Prostate gland (tissue), 2 donors: ENCODE data around the gene MYO1D.

Experiments
- POLR2A ChIP-seq: fragments of 450-650 bp; IDR thresholded peaks from one replicate; pipeline ENCODE4 v1.6.1; 2016; ENCODE audit warnings: antibody characterized with exemption, mild to moderate bottlenecking
- POLR2AphosphoS5 ChIP-seq: sonication (generic); formaldehyde crosslinking; IDR thresholded peaks from one replicate; pipeline ENCODE4 v1.6.1; 2017; ENCODE audit warnings: antibody characterized with exemption
- TF ChIP-seq, protein P1 (sequence below), 4 experiments: fragments of 200-600 bp in 2 of 4; fragments of 450-650 bp in 2 of 4; sonication (generic) in 2 of 4; IDR thresholded peaks; 1 replicate in 3 of 4; 2 replicates in 1 of 4; pipeline ENCODE4 v1.5.1; 2016 to 2019; ENCODE audit warnings: antibody characterized with exemption in 4 of 4, mild to moderate bottlenecking in 2 of 4, moderate library complexity in 2 of 4

DNA sequence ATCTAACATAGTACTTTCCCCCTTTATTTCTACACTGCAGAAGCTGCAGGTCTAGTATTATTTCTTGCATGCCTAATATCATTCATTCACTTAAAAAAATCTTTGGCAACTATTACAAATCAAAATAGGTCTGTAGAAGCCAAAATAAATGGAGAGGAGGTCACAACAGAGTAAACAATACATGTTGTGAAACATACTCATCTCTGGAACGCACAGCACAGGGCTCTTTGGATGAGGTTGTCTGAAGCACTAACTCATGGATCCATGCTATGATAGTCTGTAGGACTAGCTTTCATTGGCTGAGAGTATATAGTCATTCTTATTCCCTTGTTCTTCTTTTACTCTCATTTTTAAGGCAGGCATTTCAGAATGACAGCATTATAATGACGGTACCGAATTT is 21.3 kb downstream of the MYO1D start:
- TF ChIP-seq, protein P1, sequence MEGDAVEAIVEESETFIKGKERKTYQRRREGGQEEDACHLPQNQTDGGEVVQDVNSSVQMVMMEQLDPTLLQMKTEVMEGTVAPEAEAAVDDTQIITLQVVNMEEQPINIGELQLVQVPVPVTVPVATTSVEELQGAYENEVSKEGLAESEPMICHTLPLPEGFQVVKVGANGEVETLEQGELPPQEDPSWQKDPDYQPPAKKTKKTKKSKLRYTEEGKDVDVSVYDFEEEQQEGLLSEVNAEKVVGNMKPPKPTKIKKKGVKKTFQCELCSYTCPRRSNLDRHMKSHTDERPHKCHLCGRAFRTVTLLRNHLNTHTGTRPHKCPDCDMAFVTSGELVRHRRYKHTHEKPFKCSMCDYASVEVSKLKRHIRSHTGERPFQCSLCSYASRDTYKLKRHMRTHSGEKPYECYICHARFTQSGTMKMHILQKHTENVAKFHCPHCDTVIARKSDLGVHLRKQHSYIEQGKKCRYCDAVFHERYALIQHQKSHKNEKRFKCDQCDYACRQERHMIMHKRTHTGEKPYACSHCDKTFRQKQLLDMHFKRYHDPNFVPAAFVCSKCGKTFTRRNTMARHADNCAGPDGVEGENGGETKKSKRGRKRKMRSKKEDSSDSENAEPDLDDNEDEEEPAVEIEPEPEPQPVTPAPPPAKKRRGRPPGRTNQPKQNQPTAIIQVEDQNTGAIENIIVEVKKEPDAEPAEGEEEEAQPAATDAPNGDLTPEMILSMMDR (IDR thresholded peaks at IDR 0.05) = no peak
- TF ChIP-seq POLR2AphosphoS5 = no peak
- no peak for TF ChIP-seq POLR2A
